ENCODE data around the gene IKZF4.
"Not testable (repeated sequence)": the region's sequence is repeated elsewhere in the genome, so short reads cannot be mapped to it uniquely, and the experiment has no call there.

Gene IKZF4

GRCh38 chr12:55999999-56000540, 20.8 kb upstream of the IKZF4 start:
- not testable (repeated sequence) for DNase-seq

- DNase-seq = no peak
Measured at GRCh38 chr12:56001487-56002100, 19.2 kb upstream of the IKZF4 start.

- not testable (repeated sequence) for DNase-seq
Measured at GRCh38 chr12:56003376-56003775, 17.5 kb upstream of the IKZF4 start.

- no peak for DNase-seq
Measured at GRCh38 chr12:56004211-56004610, 16.6 kb upstream of the IKZF4 start.

GRCh38 chr12:56007564-56008559, 13.0 kb upstream of the IKZF4 start:
- DNase-seq = peak; percentile 77

GRCh38 chr12:56010111-56010570, 10.7 kb upstream of the IKZF4 start:
- DNase-seq = no peak

GRCh38 chr12:56011509-56012090, 9.2 kb upstream of the IKZF4 start:
- DNase-seq = no peak

GRCh38 chr12:56013482-56013881, 7.4 kb upstream of the IKZF4 start:
- no peak for DNase-seq

GRCh38 chr12:56014205-56014604, 6.6 kb upstream of the IKZF4 start:
- DNase-seq = no peak

GRCh38 chr12:56017181-56017580, 3.7 kb upstream of the IKZF4 start:
- DNase-seq = no peak

GRCh38 chr12:56018356-56018755, 2.5 kb upstream of the IKZF4 start:
- DNase-seq = no peak

- no peak for DNase-seq
Measured at GRCh38 chr12:56021889-56022497, 1.1 kb downstream of the IKZF4 start.

- DNase-seq = no peak
Measured at GRCh38 chr12:56028511-56029165, 7.8 kb downstream of the IKZF4 start.

GRCh38 chr12:56029166-56029519, 8.3 kb downstream of the IKZF4 start:
- no peak for DNase-seq

- peak; percentile 38 for DNase-seq
Measured at GRCh38 chr12:56029666-56030293, 8.9 kb downstream of the IKZF4 start.

- DNase-seq = no peak
Measured at GRCh38 chr12:56031987-56032386, 11.1 kb downstream of the IKZF4 start.

- no peak for DNase-seq
Measured at GRCh38 chr12:56034586-56035332, 13.9 kb downstream of the IKZF4 start.

- no peak for DNase-seq
Measured at GRCh38 chr12:56037161-56037560, 16.3 kb downstream of the IKZF4 start.

- DNase-seq = no peak
Measured at GRCh38 chr12:56038022-56038655, 17.3 kb downstream of the IKZF4 start.

- DNase-seq = no peak
Measured at GRCh38 chr12:56040151-56040550, 19.3 kb downstream of the IKZF4 start.
